HepG2 (cell line): ENCODE measurements around the gene ARL5A. TPM values are rescaled to one million over a fixed set of nuclear protein-coding genes. Genes with fewer than 3 reads are reported as not detected.

Experiments used
- ATF7 ChIP-seq, 2 experiments: fragments of 450-650 bp in 1 of 2; sonication (generic) in 1 of 2; formaldehyde crosslinking in 1 of 2; IDR thresholded peaks; 2 replicates each; pipeline versions ENCODE4 v1.4.0 to v1.6.1; 2016 to 2020; ENCODE audit warnings: antibody characterized with exemption in 1 of 2, mild to moderate bottlenecking in 1 of 2, missing genetic modification reagents in 1 of 2
- DPF2 ChIP-seq: sonication (generic); formaldehyde crosslinking; IDR thresholded peaks from 2 replicates; pipeline ENCODE4 v1.4.0; 2020; ENCODE audit warnings: mild to moderate bottlenecking, low read depth, missing genetic modification reagents, borderline replicate concordance
- EEA1 ChIP-seq: sonication (generic); formaldehyde crosslinking; IDR thresholded peaks from 2 replicates; pipeline ENCODE4 v1.5.1; 2020; ENCODE audit warnings: mild to moderate bottlenecking, missing genetic modification reagents, borderline replicate concordance
- GLMP ChIP-seq: sonication (generic); formaldehyde crosslinking; IDR thresholded peaks from 2 replicates; pipeline ENCODE4 v1.9.0; 2021; ENCODE audit warnings: missing genetic modification reagents, mild to moderate bottlenecking, borderline replicate concordance
- IKZF4 ChIP-seq: sonication (generic); formaldehyde crosslinking; IDR thresholded peaks from 2 replicates; pipeline ENCODE4 v1.5.1; 2020; ENCODE audit warnings: borderline replicate concordance, mild to moderate bottlenecking, low read depth, missing genetic modification reagents; ENCODE audit errors: not compliant biosample characterization
- MEIS2 ChIP-seq: sonication (generic); formaldehyde crosslinking; IDR thresholded peaks from 2 replicates; pipeline ENCODE4 v1.9.0; 2021; ENCODE audit warnings: mild to moderate bottlenecking, missing genetic modification reagents
- SOX5 ChIP-seq: IDR thresholded peaks from 2 replicates; pipeline ENCODE4 v1.6.1; 2016; ENCODE audit warnings: borderline replicate concordance
- TGIF2 ChIP-seq: IDR thresholded peaks from 2 replicates; pipeline ENCODE4 v1.6.1; 2016; ENCODE audit warnings: control low read depth, missing compliant biosample characterization
- ZBED4 ChIP-seq: sonication (generic); formaldehyde crosslinking; IDR thresholded peaks from 2 replicates; pipeline ENCODE4 v1.4.0; 2020; ENCODE audit warnings: missing genetic modification reagents, borderline replicate concordance
- ZFP82 ChIP-seq: sonication (generic); formaldehyde crosslinking; IDR thresholded peaks from 2 replicates; pipeline ENCODE4 v1.5.1; 2020; ENCODE audit warnings: mild to moderate bottlenecking, missing genetic modification reagents, borderline replicate concordance
- ZFP91 ChIP-seq: sonication (generic); formaldehyde crosslinking; IDR thresholded peaks from 2 replicates; pipeline ENCODE4 v1.9.0; 2022; ENCODE audit warnings: missing genetic modification reagents, mild to moderate bottlenecking, borderline replicate concordance
- ZNF101 ChIP-seq: sonication (generic); formaldehyde crosslinking; IDR thresholded peaks from 2 replicates; pipeline ENCODE4 v1.4.0; 2020; ENCODE audit warnings: mild to moderate bottlenecking, low read depth, missing genetic modification reagents, borderline replicate concordance
- ZNF281 ChIP-seq: sonication (generic); formaldehyde crosslinking; IDR thresholded peaks from 2 replicates; pipeline ENCODE4 v1.4.0; 2020; ENCODE audit warnings: missing genetic modification reagents, borderline replicate concordance
- ZNF639 ChIP-seq: conservative IDR thresholded peaks from 2 replicates; pipeline ENCODE4 v1.6.1; 2018; ENCODE audit warnings: missing genetic modification reagents
- ZNF777 ChIP-seq: sonication (generic); formaldehyde crosslinking; IDR thresholded peaks from 2 replicates; pipeline ENCODE4 v1.4.0; 2020; ENCODE audit warnings: missing genetic modification reagents
- polyA plus RNA-seq, 8 experiments: library from polyadenylated mRNA; depleted of rRNA in 3 of 8; stranded (reverse) in 7 of 8; unstranded in 1 of 8; fragments of >200 nt; fragmentation: Illumina TruSeq in 4 of 8; extraction: Trizol in 4 of 8; gene quantifications; 2 replicates each; pipeline versions ENCODE4 v1.2.1 to v1.2.3, GENCODE V29; 2011 to 2016; ENCODE audit warnings: low read depth in 4 of 8, missing spikeins in 1 of 8, mixed read lengths in 1 of 8; ENCODE audit not compliant: insufficient read depth in 1 of 8
- total RNA-seq, 5 experiments: library from RNA; depleted of rRNA; stranded (reverse); fragments of >200 nt; fragmentation: Illumina TruSeq; extraction: Trizol; gene quantifications; 2 replicates each; pipeline ENCODE4 v1.2.3, GENCODE V29; 2016; ENCODE audit warnings: low read depth in 1 of 5

ARL5A gene
- total and polyA plus RNA-seq, 2 of the 13 experiments (the other 11 are each of a cell fraction or from before 2014, with no cell fraction given), result 47.5 to 149 TPM

GRCh38 chr2:151828143-151828889 is at the start of gene ARL5A (continued):
- TF ChIP-seq ZFP82 (CRISPR knock-in tag), result peak; percentile 57; the same call in 1 of the 2 replicates
- no peak for TF ChIP-seq GLMP (CRISPR knock-in tag)
- TF ChIP-seq IKZF4 (CRISPR knock-in tag), result peak; percentile 74
- 0 out of 2 replicates have a peak, but pooled peaks have one; percentile 1 for TF ChIP-seq ZBED4 (CRISPR knock-in tag)
- TF ChIP-seq MEIS2 (CRISPR knock-in tag), result peak; percentile 72; the same call in 1 of the 2 replicates
- TF ChIP-seq ATF7 (IDR thresholded peaks at IDR 0.05), result no peak
- no peak for TF ChIP-seq ATF7 (CRISPR knock-in tag; IDR thresholded peaks at IDR 0.05)
- peak; percentile 91; the same call in 1 of the 2 replicates for TF ChIP-seq EEA1 (CRISPR knock-in tag)
- no peak for TF ChIP-seq DPF2 (CRISPR knock-in tag)
- no peak for TF ChIP-seq TGIF2 (CRISPR knock-in tag)
- TF ChIP-seq ZFP91 (CRISPR knock-in tag), result peak; percentile 63
- TF ChIP-seq SOX5 (CRISPR knock-in tag), result peak; percentile 64
- TF ChIP-seq ZNF639 (CRISPR knock-in tag), result peak; percentile 81; the same call in 1 of the 2 replicates
- peak; percentile 37; the same call in 1 of the 2 replicates for TF ChIP-seq ZNF101 (CRISPR knock-in tag)
- TF ChIP-seq ZNF777 (CRISPR knock-in tag), result peak; percentile 58; the same call in 1 of the 2 replicates
- TF ChIP-seq ZNF281, result peak; percentile 80
